ENCODE data around the gene CNDP2. TPM values are rescaled to one million over a fixed set of nuclear protein-coding genes. Genes with fewer than 3 reads are reported as not detected.

The CNDP2 gene
- total and polyA plus RNA-seq, 2 donors (not counting 1 experiment from before 2014, with no cell fraction given): 121 to 182 TPM

- ChIA-PET CTCF (interaction anchor here (0.9 kb wide), 1 partner anchor 69 kb away, joined by 3 read pairs; no protein-coding TSS in a partner anchor), POLR2A (no interaction called here)
- no peaks in the 10 kb centered on the region for H3K9me3 ChIP-seq (ENCODE audit: control extremely low read depth in 1 of 3, control insufficient read depth in 2 of 3, insufficient read depth in 1 of 3, low read length in 2 of 3)
- no peaks in the 10 kb centered on the region for H3K36me3 ChIP-seq (replicated peaks in 1 of 2; ENCODE audit: control extremely low read depth in 1 of 2, control insufficient read depth in 1 of 2, extremely low read depth in 1 of 2, insufficient read depth in 2 of 2, low read length in 1 of 2)
- DNase-seq: no peak
- H3K27ac ChIP-seq (ENCODE audit: low read length in 2 of 2): no peak overlapping the region
- no peaks in the 10 kb centered on the region for H4K20me1 ChIP-seq (ENCODE audit: control insufficient read depth, insufficient read depth, low read length, poor library complexity, severe bottlenecking)
- Mint-ChIP-seq H3K4me3 (no peak overlapping the region), H3K4me1 (peaks cover 10% of the 10 kb centered on the region), H3K27ac (no peak overlapping the region), H3K27me3 (peaks cover 12% of the 10 kb centered on the region), H3K9me3 (ENCODE audit: insufficient read depth) (no peaks in the 10 kb centered on the region)
- no peak overlapping the region for H2AFZ ChIP-seq (ENCODE audit: insufficient read depth, low read depth, low read length, poor library complexity, severe bottlenecking)
- TF ChIP-seq CTCF (IDR thresholded peaks at IDR 0.05) (no peak), EZH2 (IDR thresholded peaks at IDR 0.05; ENCODE audit: borderline replicate concordance, insufficient read depth, low read depth, low read length, poor library complexity, severe bottlenecking) (no peak)
- H3K9ac ChIP-seq (ENCODE audit: low read length): no peak overlapping the region
- peaks cover 0 to 2% (median 0%) of the 10 kb centered on the region in 4 experiments for H3K27me3 ChIP-seq (replicated peaks in 1 of 4; ENCODE audit: control extremely low read depth in 1 of 4, control insufficient read depth in 3 of 4, insufficient read depth in 4 of 4, low read length in 3 of 4)
- H3K79me2 ChIP-seq (ENCODE audit: control insufficient read depth, insufficient read depth, low read length): no peaks in the 10 kb centered on the region
- no peak for ATAC-seq (ENCODE audit: low read depth)
- H3K4me2 ChIP-seq (replicated peaks; ENCODE audit: low read depth, low read length, poor library complexity, severe bottlenecking): no peak overlapping the region
- WGBS (ENCODE audit: insufficient coverage): 93% methylated on average over 9 of the region's 11 CpGs
- intact Hi-C loops (cut with micrococcal nuclease): no loop called here
- peaks cover 10 to 14% of the 10 kb centered on the region in 2 donors for H3K4me1 ChIP-seq (ENCODE audit: control insufficient read depth in 2 of 2, insufficient read depth in 2 of 2, low read length in 2 of 2)
- no peak overlapping the region for H3K4me3 ChIP-seq (ENCODE audit: control extremely low read depth in 1 of 5, extremely low read depth in 1 of 5, insufficient read depth in 1 of 5, low read depth in 2 of 5, low read length in 4 of 5)
Measured at GRCh38 chr18:74482697-74483096, 13.5 kb upstream of the CNDP2 start.

GRCh38 chr18:74486119-74486849 lies 9.9 kb upstream of the CNDP2 start:
- CTCF ChIA-PET: interaction anchor here (1.4 kb wide), 1 partner anchor 10 kb away, joined by 3 read pairs; the partner anchor contains the start of gene CNDP2
- no peak overlapping the region for H3K4me3 ChIP-seq (ENCODE audit: control extremely low read depth in 1 of 5, extremely low read depth in 1 of 5, insufficient read depth in 1 of 5, low read depth in 2 of 5, low read length in 4 of 5)
- WGBS (ENCODE audit: insufficient coverage): 93% methylated on average over 14 of the region's 15 CpGs
- POLR2A ChIA-PET: interaction anchor here (0.6 kb wide), 1 partner anchor 102 kb away, joined by 3 read pairs; no protein-coding TSS in a partner anchor
- no peak for DNase-seq
- no peak overlapping the region for H3K27ac Mint-ChIP-seq
- no peaks in the 10 kb centered on the region for H3K36me3 ChIP-seq (replicated peaks in 1 of 2; ENCODE audit: control extremely low read depth in 1 of 2, control insufficient read depth in 1 of 2, extremely low read depth in 1 of 2, insufficient read depth in 2 of 2, low read length in 1 of 2)
- H3K4me1 Mint-ChIP-seq: peaks cover 10% of the 10 kb centered on the region
- H3K9me3 ChIP-seq (ENCODE audit: control extremely low read depth in 1 of 3, control insufficient read depth in 2 of 3, insufficient read depth in 1 of 3, low read length in 2 of 3): no peaks in the 10 kb centered on the region
- no peak overlapping the region for H2AFZ ChIP-seq (ENCODE audit: insufficient read depth, low read depth, low read length, poor library complexity, severe bottlenecking)
- no peaks in the 10 kb centered on the region for H3K79me2 ChIP-seq (ENCODE audit: control insufficient read depth, insufficient read depth, low read length)
- H3K4me2 ChIP-seq (replicated peaks; ENCODE audit: low read depth, low read length, poor library complexity, severe bottlenecking): no peak overlapping the region
- peaks cover 10 to 14% of the 10 kb centered on the region in 2 donors for H3K4me1 ChIP-seq (ENCODE audit: control insufficient read depth in 2 of 2, insufficient read depth in 2 of 2, low read length in 2 of 2)
- no peak overlapping the region for H3K9ac ChIP-seq (ENCODE audit: low read length)
- TF ChIP-seq EZH2 (IDR thresholded peaks at IDR 0.05; ENCODE audit: borderline replicate concordance, insufficient read depth, low read depth, low read length, poor library complexity, severe bottlenecking): no peak
- no peak for TF ChIP-seq CTCF (IDR thresholded peaks at IDR 0.05)
- H3K27me3 ChIP-seq (replicated peaks in 1 of 4; ENCODE audit: control extremely low read depth in 1 of 4, control insufficient read depth in 3 of 4, insufficient read depth in 4 of 4, low read length in 3 of 4): no peaks in the 10 kb centered on the region
- H3K27me3 Mint-ChIP-seq: peaks cover 18% of the 10 kb centered on the region
- intact Hi-C loops (cut with micrococcal nuclease): no loop called here
- H3K4me3 Mint-ChIP-seq: no peak overlapping the region
- ATAC-seq (ENCODE audit: low read depth): no peak
- H3K9me3 Mint-ChIP-seq (ENCODE audit: insufficient read depth): no peaks in the 10 kb centered on the region
- no peak overlapping the region for H3K27ac ChIP-seq (ENCODE audit: low read length in 2 of 2)
- no peaks in the 10 kb centered on the region for H4K20me1 ChIP-seq (ENCODE audit: control insufficient read depth, insufficient read depth, low read length, poor library complexity, severe bottlenecking)

All from B cell (primary cell).